ENCODE data around the gene KCNJ3.
"Not testable (repeated sequence)": the region's sequence is repeated elsewhere in the genome, so short reads cannot be mapped to it uniquely, and the experiment has no call there.

Gene KCNJ3

GRCh38 chr2:154850532-154850931 lies 152.0 kb downstream of the KCNJ3 start:
- DNase-seq, result no peak

GRCh38 chr2:154855138-154855537 lies 156.6 kb downstream of the KCNJ3 start:
- no peak for DNase-seq

GRCh38 chr2:154867151-154867550 lies 168.7 kb downstream of the KCNJ3 start:
- not testable (repeated sequence) for DNase-seq

- DNase-seq, result no peak
Observed at GRCh38 chr2:154875999-154876398, 177.5 kb downstream of the KCNJ3 start.

GRCh38 chr2:154882725-154883124 lies 184.2 kb downstream of the KCNJ3 start:
- no peak for DNase-seq

GRCh38 chr2:154886316-154886715 lies 187.8 kb downstream of the KCNJ3 start:
- DNase-seq, result no peak

GRCh38 chr2:154898269-154898668 lies 199.8 kb downstream of the KCNJ3 start:
- DNase-seq, result no peak

GRCh38 chr2:154901063-154901462 lies 202.6 kb downstream of the KCNJ3 start:
- DNase-seq, result no peak

All from NCI-H2029 (cell line).